HUDEP-2 (cell line): ENCODE measurements around the gene HGS.
"Not testable (repeated sequence)": the region's sequence is repeated elsewhere in the genome, so short reads cannot be mapped to it uniquely, and the experiment has no call there.

ENCODE experiments used
- DNase-seq, 76 experiments: peaks; one replicate each; lab custom pipeline; 2025; ENCODE audit not compliant: unreplicated experiment in 76 of 76; lab: John Stamatoyannopoulos, UW

Gene HGS

GRCh38 chr17:81738801-81739393 lies 55.1 kb downstream of the HGS start:
- no peak for DNase-seq

GRCh38 chr17:81739593-81739992 lies 55.8 kb downstream of the HGS start:
- DNase-seq, result not testable (repeated sequence)

DNA sequence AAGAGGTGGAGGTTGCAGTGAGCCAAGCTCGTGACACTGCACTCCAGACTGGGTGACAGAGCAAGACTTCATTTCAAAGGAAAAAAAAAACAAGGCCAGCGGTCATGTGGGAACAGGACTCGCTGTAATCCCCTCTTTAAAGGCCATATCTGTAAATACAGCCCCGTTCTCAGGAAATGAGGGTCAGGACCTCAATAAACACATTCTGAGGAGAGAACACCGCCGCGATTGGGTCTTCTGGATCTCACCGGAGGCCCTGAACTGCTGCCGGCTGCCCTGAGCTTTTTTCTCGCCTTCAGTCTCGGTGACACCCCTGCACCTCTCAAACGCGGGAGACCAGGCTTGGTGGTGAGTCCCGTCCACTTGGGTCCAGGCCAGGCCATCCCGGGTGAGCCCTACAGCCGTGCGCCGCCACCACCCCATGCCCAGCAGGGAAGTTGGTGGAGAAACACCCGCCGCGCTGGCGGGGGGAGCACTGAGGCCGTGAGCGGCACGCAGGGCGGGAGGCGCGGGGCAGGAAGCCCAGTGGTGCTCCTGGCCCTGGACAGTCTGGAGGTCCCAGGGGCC lies 56.7 kb downstream of the HGS start:
- DNase-seq, result no peak

DNA sequence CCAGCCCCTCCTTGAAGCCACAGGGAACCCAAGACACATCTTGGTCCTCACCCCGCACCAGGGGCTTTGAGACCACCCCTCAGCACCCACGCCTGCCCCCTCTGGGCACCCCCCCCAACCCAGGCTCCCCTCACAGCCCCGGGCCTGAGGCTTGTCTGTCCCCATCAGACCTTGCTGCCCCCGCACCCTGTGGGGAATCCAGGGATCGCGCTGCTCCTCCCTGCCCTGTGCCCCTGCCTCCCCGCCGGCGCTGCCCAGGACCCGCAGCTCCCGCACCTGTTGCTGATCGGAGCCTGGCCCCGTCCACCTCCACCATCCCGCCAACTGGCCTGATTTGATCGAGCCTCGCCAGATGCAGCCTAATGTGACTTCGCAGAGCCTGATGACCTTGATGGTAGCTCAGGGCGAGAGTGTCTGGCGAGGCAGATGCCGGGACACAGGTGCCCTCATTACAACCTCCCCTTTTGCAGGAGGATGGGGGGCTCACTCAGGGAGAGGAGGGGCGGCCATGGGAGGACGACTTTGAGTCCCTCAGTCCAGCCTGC lies 57.3 kb downstream of the HGS start:
- no peak for DNase-seq

- DNase-seq, result peak in 18 of 76 experiments; percentile 6 to 41 (median 16)
These were observed 58.0 kb downstream of the HGS start for GRCh38 chr17:81741594-81742452.
